ENCODE measurements around the gene GIGYF1. TPM values are rescaled to one million over a fixed set of nuclear protein-coding genes. Genes with fewer than 3 reads are reported as not detected.
A peak's percentile ranks its signal among the peaks of the same experiment; 100 is the strongest.

GIGYF1 gene
- total RNA-seq, 2 donors from 2014 or later, result 20.9 to 33.4 TPM

GRCh38 chr7:100679129-100679926 lies 14.7 kb downstream of the GIGYF1 start:
- no peak overlapping the region for H3K9ac ChIP-seq (ENCODE audit: low read depth in 2 of 2, low read length in 2 of 2)
- DNase-seq, result no peak
- TF ChIP-seq, protein P1, sequence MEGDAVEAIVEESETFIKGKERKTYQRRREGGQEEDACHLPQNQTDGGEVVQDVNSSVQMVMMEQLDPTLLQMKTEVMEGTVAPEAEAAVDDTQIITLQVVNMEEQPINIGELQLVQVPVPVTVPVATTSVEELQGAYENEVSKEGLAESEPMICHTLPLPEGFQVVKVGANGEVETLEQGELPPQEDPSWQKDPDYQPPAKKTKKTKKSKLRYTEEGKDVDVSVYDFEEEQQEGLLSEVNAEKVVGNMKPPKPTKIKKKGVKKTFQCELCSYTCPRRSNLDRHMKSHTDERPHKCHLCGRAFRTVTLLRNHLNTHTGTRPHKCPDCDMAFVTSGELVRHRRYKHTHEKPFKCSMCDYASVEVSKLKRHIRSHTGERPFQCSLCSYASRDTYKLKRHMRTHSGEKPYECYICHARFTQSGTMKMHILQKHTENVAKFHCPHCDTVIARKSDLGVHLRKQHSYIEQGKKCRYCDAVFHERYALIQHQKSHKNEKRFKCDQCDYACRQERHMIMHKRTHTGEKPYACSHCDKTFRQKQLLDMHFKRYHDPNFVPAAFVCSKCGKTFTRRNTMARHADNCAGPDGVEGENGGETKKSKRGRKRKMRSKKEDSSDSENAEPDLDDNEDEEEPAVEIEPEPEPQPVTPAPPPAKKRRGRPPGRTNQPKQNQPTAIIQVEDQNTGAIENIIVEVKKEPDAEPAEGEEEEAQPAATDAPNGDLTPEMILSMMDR (IDR thresholded peaks at IDR 0.05), result no peak
- no peak overlapping the region for H3K4me3 ChIP-seq
- no peaks in the 10 kb centered on the region for H3K9me3 ChIP-seq
- no peak overlapping the region for H3K27ac ChIP-seq
- intact Hi-C loops (cut with DNase I), result loop anchor here (10.0 kb wide), 1 partner anchor 75 kb away; the partner anchor contains the start of gene PCOLCE
- no peaks in the 10 kb centered on the region for H3K27me3 ChIP-seq
- peaks cover 32% of the 10 kb centered on the region for H3K36me3 ChIP-seq
- H3K4me1 ChIP-seq, result no peaks in the 10 kb centered on the region

DNA sequence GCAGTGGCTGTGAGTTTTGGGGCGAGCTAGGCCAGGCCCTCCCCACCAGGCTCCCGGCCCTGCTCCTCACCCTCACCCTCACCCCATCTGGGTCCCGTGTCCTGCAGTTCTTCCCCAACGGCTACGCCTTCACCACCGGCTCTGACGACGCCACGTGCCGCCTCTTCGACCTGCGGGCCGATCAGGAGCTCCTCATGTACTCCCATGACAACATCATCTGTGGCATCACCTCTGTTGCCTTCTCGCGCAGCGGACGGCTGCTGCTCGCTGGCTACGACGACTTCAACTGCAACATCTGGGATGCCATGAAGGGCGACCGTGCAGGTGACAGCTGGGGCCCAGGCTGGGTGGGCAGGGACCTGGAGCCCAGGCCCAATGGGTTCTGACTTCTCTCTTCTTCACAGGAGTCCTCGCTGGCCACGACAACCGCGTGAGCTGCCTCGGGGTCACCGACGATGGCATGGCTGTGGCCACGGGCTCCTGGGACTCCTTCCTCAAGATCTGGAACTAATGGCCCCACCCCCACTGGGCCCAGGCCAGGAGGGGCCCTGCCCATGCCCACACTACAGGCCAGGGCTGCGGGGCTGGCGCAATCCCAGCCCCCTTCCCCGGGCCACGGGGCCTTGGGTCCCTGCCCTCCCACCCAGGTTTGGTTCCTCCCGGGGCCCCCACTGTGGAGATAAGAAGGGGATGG lies 15.6 kb downstream of the GIGYF1 start:
- no peak overlapping the region for H3K27ac ChIP-seq
- no peaks in the 10 kb centered on the region for H3K27me3 ChIP-seq
- H3K9ac ChIP-seq (ENCODE audit: low read depth in 2 of 2, low read length in 2 of 2), result no peak overlapping the region
- intact Hi-C loops (cut with DNase I), result loop anchor here (10.0 kb wide), 1 partner anchor 74 kb away; the partner anchor contains the start of gene PCOLCE
- H3K9me3 ChIP-seq, result no peaks in the 10 kb centered on the region
- H3K36me3 ChIP-seq, result peaks cover 29% of the 10 kb centered on the region
- TF ChIP-seq, protein P1 (IDR thresholded peaks at IDR 0.05), result no peak
- no peak for DNase-seq
- no peak overlapping the region for H3K4me3 ChIP-seq
- H3K4me1 ChIP-seq, result no peaks in the 10 kb centered on the region

- Histone ChIP-seq H3K36me3 (peaks cover 27% of the 10 kb centered on the region), H3K4me1 (no peaks in the 10 kb centered on the region), H3K4me3 (no peak overlapping the region), H3K27me3 (no peaks in the 10 kb centered on the region), H3K27ac (no peak overlapping the region), H3K9me3 (no peaks in the 10 kb centered on the region), H3K9ac (ENCODE audit: low read depth in 2 of 2, low read length in 2 of 2) (no peak overlapping the region)
- TF ChIP-seq, protein P1 (IDR thresholded peaks at IDR 0.05), result no peak
- intact Hi-C loops (cut with DNase I), result loop anchor here (10.0 kb wide), 1 partner anchor 73 kb away; the partner anchor contains the start of gene PCOLCE
- DNase-seq, result no peak
Observed at GRCh38 chr7:100677308-100678267, 16.5 kb downstream of the GIGYF1 start.

- intact Hi-C loops (cut with DNase I), result loop anchor here (10.0 kb wide), 1 partner anchor 72 kb away; the partner anchor contains the start of gene PCOLCE
- TF ChIP-seq, protein P1 (IDR thresholded peaks at IDR 0.05), result no peak
- H3K9ac ChIP-seq (ENCODE audit: low read depth in 2 of 2, low read length in 2 of 2), result peak overlapping the region in 1 of 2 donors; percentile 93
- H3K4me3 ChIP-seq, result no peak overlapping the region
- H3K36me3 ChIP-seq, result peaks cover 24% of the 10 kb centered on the region
- DNase-seq, result no peak
- H3K4me1 ChIP-seq, result no peaks in the 10 kb centered on the region
- peak overlapping the region; percentile 96 for H3K27ac ChIP-seq
- H3K27me3 ChIP-seq, result no peaks in the 10 kb centered on the region
- H3K9me3 ChIP-seq, result no peaks in the 10 kb centered on the region
Observed at GRCh38 chr7:100676501-100677306, 17.3 kb downstream of the GIGYF1 start.

Data from colonic mucosa (tissue), 4 donors.